Activated CD4-positive, alpha-beta T cell treated with anti-CD3 and anti-CD28 coated beads, Interleukin-2, amount 10 ng/mL, durations not matched to agents 7 days and 5 days (primary cell): ENCODE measurements around the gene RTN4RL1. TPM values are rescaled to one million over a fixed set of nuclear protein-coding genes. Genes with fewer than 3 reads are reported as not detected.

ENCODE experiments used
- microRNA-seq: library from miRNA; unstranded; fragments of <30 nt; microRNA quantifications from one replicate; pipeline ENCODE4 v1.2.0, GENCODE V29; 2021; ENCODE audit warnings: borderline microRNAs expressed, borderline replicate concordance
- total RNA-seq, 2 experiments: library from RNA; stranded (reverse); gene quantifications; one replicate each; pipeline ENCODE4 v1.2.3, GENCODE V29; 2021

RTN4RL1 gene
- total RNA-seq, 2 experiments from 2014 or later: 0.19 to 0.20 TPM

Small RNA genes lying within 50 kb of the gene (microRNA-seq; reads per million reads assigned to microRNA genes)
- gene MIR132 (1,251 reads per million, percentile 87 among the genes with 10 or more reads in this experiment), gene MIR212 (34.6 reads per million, percentile 59 among the genes with 10 or more reads in this experiment)

Other genes with a start within 250 kb of the RTN4RL1 start
- gene SMYD4, start 195.4 kb downstream of the RTN4RL1 start, total RNA-seq: 10 to 100 TPM; 37.3 to 38.1 TPM
- gene RPA1, start 195.3 kb downstream of the RTN4RL1 start, total RNA-seq: 100 to 1,000 TPM; 288 to 292 TPM
- gene DPH1, start 4.8 kb upstream of the RTN4RL1 start, total RNA-seq: 10 to 100 TPM; 31.3 to 37.8 TPM
- 10 to 100 TPM; 36.8 to 37.9 TPM for gene OVCA2, start 16.7 kb upstream of the RTN4RL1 start, total RNA-seq
- 10 to 100 TPM; 29.0 to 31.0 TPM for gene HIC1, start 29.8 kb upstream of the RTN4RL1 start, total RNA-seq